IMR-90 (cell line): ENCODE measurements around the gene KCNC2. TPM values are rescaled to one million over a fixed set of nuclear protein-coding genes. Genes with fewer than 3 reads are reported as not detected.

ENCODE experiments used
- ATAC-seq: fragments of 200-7000 bp; cut with Tn5 transposase; 2 replicates; pipeline ENCODE4 v1.9.1; 2020; ENCODE audit warnings: low read depth, mild to moderate bottlenecking, moderate library complexity
- BruUV-seq: library from RNA; stranded (reverse); fragments of 400-500 nt; replicated peaks from 2 replicates; lab custom pipeline; 2021; lab: Mats Ljungman, UMichigan
- CTCF ChIA-PET: fragments of 300-600 bp; formaldehyde crosslinking; extraction: SDS; loops from one replicate; lab custom pipeline; 2021; ENCODE audit warnings: antibody characterized with exemption; lab: Yijun Ruan, JAX
- POLR2A ChIA-PET: fragments of 300-600 bp; sonication (Branson Sonifier 250); formaldehyde crosslinking; loops from one replicate; lab custom pipeline; 2022; ENCODE audit warnings: antibody characterized with exemption; ENCODE audit not compliant: unreplicated experiment; lab: Charles Lee
- DNase-seq: peaks from one replicate; pipeline ENCODE4 v3.0.0; 2013
- H2AFZ ChIP-seq: replicated peaks from 2 replicates; pipeline ENCODE3; 2013; ENCODE audit warnings: low read length, mild to moderate bottlenecking; ENCODE audit not compliant: poor library complexity
- H2AK5ac ChIP-seq: 2 replicates; pipeline ENCODE4 v1.6.1; 2013; ENCODE audit warnings: low read depth, low read length, inconsistent platforms
- H2AK9ac ChIP-seq: replicated peaks from 2 replicates; pipeline ENCODE3; 2013; ENCODE audit warnings: mild to moderate bottlenecking, low read depth, low read length, moderate library complexity; ENCODE audit not compliant: poor library complexity
- H2BK120ac ChIP-seq: 2 replicates; pipeline ENCODE4 v1.6.1; 2013; ENCODE audit warnings: low read depth, low read length, inconsistent platforms
- H2BK15ac ChIP-seq: 3 replicates; pipeline ENCODE4 v1.6.1; 2013; ENCODE audit warnings: low read depth, low read length, inconsistent platforms
- H2BK20ac ChIP-seq: 2 replicates; pipeline ENCODE4 v1.6.1; 2013; ENCODE audit warnings: low read depth, mild to moderate bottlenecking, inconsistent platforms, low read length, moderate library complexity
- H2BK5ac ChIP-seq: 2 replicates; pipeline ENCODE4 v1.6.1; 2013; ENCODE audit warnings: mild to moderate bottlenecking, low read depth, low read length, inconsistent platforms; ENCODE audit not compliant: poor library complexity, severe bottlenecking
- H3K14ac ChIP-seq: replicated peaks from 2 replicates; pipeline ENCODE4 v1.6.1; 2013; ENCODE audit warnings: low read depth, low read length, inconsistent platforms
- H3K18ac ChIP-seq: 2 replicates; pipeline ENCODE4 v1.6.1; 2013; ENCODE audit warnings: low read depth, low read length, control low read depth
- H3K23ac ChIP-seq: 2 replicates; pipeline ENCODE4 v1.6.1; 2013; ENCODE audit warnings: low read depth, low read length, inconsistent platforms
- H3K27ac ChIP-seq: 2 replicates; pipeline ENCODE4 v1.5.1; 2013; ENCODE audit warnings: mild to moderate bottlenecking, control low read depth, low read length; ENCODE audit not compliant: insufficient read depth
- H3K27me3 ChIP-seq: 2 replicates; pipeline ENCODE4 v1.6.1; 2013; ENCODE audit warnings: low read length; ENCODE audit not compliant: control insufficient read depth, insufficient read depth
- H3K36me3 ChIP-seq: 2 replicates; pipeline ENCODE4 v1.6.1; 2013; ENCODE audit warnings: low read length, mixed read lengths; ENCODE audit not compliant: control insufficient read depth, insufficient read depth
- H3K4ac ChIP-seq: 2 replicates; pipeline ENCODE4 v1.6.1; 2013; ENCODE audit warnings: low read depth, low read length, inconsistent platforms
- H3K4me1 ChIP-seq: 2 replicates; pipeline ENCODE4 v1.6.1; 2013; ENCODE audit warnings: low read length, mixed read lengths; ENCODE audit not compliant: control insufficient read depth, insufficient read depth
- H3K4me2 ChIP-seq: 2 replicates; pipeline ENCODE4 v1.6.1; 2013; ENCODE audit warnings: low read depth, mild to moderate bottlenecking, control low read depth, low read length, moderate library complexity
- H3K4me3 ChIP-seq: 2 replicates; pipeline ENCODE4 v1.5.1; 2013; ENCODE audit warnings: low read depth, mild to moderate bottlenecking, control low read depth, low read length, moderate library complexity; ENCODE audit not compliant: insufficient read depth
- H3K56ac ChIP-seq: 2 replicates; pipeline ENCODE4 v1.6.1; 2013; ENCODE audit warnings: low read length, inconsistent platforms; ENCODE audit not compliant: insufficient read depth; ENCODE audit errors: extremely low read depth
- H3K79me1 ChIP-seq, 2 experiments: 2 replicates each; pipeline ENCODE4 v1.6.1; 2013; ENCODE audit warnings: low read length in 2 of 2, inconsistent platforms in 1 of 2, low read depth in 1 of 2
- H3K9ac ChIP-seq: 2 replicates; pipeline ENCODE4 v1.6.1; 2013; ENCODE audit warnings: low read depth, low read length, control low read depth
- H3K9me1 ChIP-seq: 2 replicates; pipeline ENCODE4 v1.6.1; 2013; ENCODE audit warnings: low read length, inconsistent platforms; ENCODE audit not compliant: insufficient read depth
- H3K9me3 ChIP-seq: 2 replicates; pipeline ENCODE4 v1.6.1; 2013; ENCODE audit warnings: low read length; ENCODE audit not compliant: control insufficient read depth, insufficient read depth
- H4K20me1 ChIP-seq: 2 replicates; pipeline ENCODE4 v1.6.1; 2013; ENCODE audit warnings: low read length, inconsistent platforms; ENCODE audit not compliant: insufficient read depth
- H4K5ac ChIP-seq: 2 replicates; pipeline ENCODE4 v1.6.1; 2013; ENCODE audit warnings: mild to moderate bottlenecking, low read depth, low read length, control low read depth
- H4K8ac ChIP-seq, 2 experiments: 2 replicates each; pipeline ENCODE4 v1.6.1; 2013; ENCODE audit warnings: low read depth in 2 of 2, low read length in 2 of 2, control low read depth in 1 of 2, inconsistent platforms in 1 of 2
- H4K91ac ChIP-seq: 2 replicates; pipeline ENCODE4 v1.6.1; 2013; ENCODE audit warnings: low read depth, low read length, inconsistent platforms; ENCODE audit not compliant: insufficient read depth
- BHLHE40 ChIP-seq: fragments of 150-350 bp; IDR thresholded peaks from 2 replicates; pipeline ENCODE4 v1.6.1; 2016; ENCODE audit warnings: mild to moderate bottlenecking, low read depth, low read length
- FOS ChIP-seq: fragments of 150-350 bp; IDR thresholded peaks from 2 replicates; pipeline ENCODE4 v1.6.1; 2016; ENCODE audit warnings: low read depth, low read length
- MAZ ChIP-seq: IDR thresholded peaks from 2 replicates; pipeline ENCODE4 v1.6.1; 2012; ENCODE audit warnings: low read depth, mild to moderate bottlenecking, low read length, improper control_type of control experiment, moderate library complexity, borderline replicate concordance
- NFE2L2 ChIP-seq: fragments of 150-350 bp; IDR thresholded peaks from 2 replicates; pipeline ENCODE4 v1.6.1; 2016; ENCODE audit warnings: low read depth, mild to moderate bottlenecking, low read length
- WGBS, 2 experiments: methylation state at CpG; one replicate each; pipeline versions ENCODE4 v1.1.5 to v1.1.7; 2013; ENCODE audit warnings: missing lambda C conversion rate in 2 of 2; ENCODE audit not compliant: insufficient read length in 1 of 2; ENCODE audit errors: extremely low coverage in 2 of 2; 5-methylcytosine and 5-hydroxymethylcytosine counted together
- dilution Hi-C: fragments of 300-500 bp; cut with HindIII; formaldehyde crosslinking; loops from one replicate; pipeline ENCODE4 v1.14.3; 2018; ENCODE audit warnings: low sequenced_read_pairs; ENCODE audit not compliant: unreplicated experiment
- in situ Hi-C: fragments of 300-500 bp; cut with MboI; formaldehyde crosslinking; loops from 3 replicates; pipeline ENCODE4 v1.14.3; 2019; ENCODE audit warnings: low sequenced_read_pairs, inconsistent platforms, mixed read lengths
- intact Hi-C: fragments of 100-400 bp; cut with micrococcal nuclease; formaldehyde crosslinking; loops from 2 replicates; pipeline ENCODE4 v1.10.0; 2022
- polyA plus RNA-seq, 3 experiments: library from polyadenylated mRNA; depleted of rRNA; stranded (reverse); fragments of >200 nt; gene quantifications; 2 replicates each; pipeline ENCODE4 v1.2.3, GENCODE V29; 2012; ENCODE audit warnings: low replicate concordance in 1 of 3
- total RNA-seq: library from RNA; depleted of rRNA; stranded (reverse); fragments of >200 nt; gene quantifications from 2 replicates; pipeline ENCODE4 v1.2.3, GENCODE V29; 2012
- TF ChIP-seq, protein P1 (sequence below): fragments of 150-350 bp; IDR thresholded peaks from 2 replicates; pipeline ENCODE4 v1.6.1; 2017; ENCODE audit warnings: mild to moderate bottlenecking, antibody characterized with exemption, low read length, low read depth
- TF ChIP-seq, protein P2 (sequence below): conservative IDR thresholded peaks from 2 replicates; pipeline ENCODE4 v1.5.1; 2012; ENCODE audit warnings: mild to moderate bottlenecking, low read depth, low read length, improper control_type of control experiment

KCNC2 gene
- total and polyA plus RNA-seq, 2 of the 4 experiments (the other 2 are of a cell fraction) = not detected

DNA sequence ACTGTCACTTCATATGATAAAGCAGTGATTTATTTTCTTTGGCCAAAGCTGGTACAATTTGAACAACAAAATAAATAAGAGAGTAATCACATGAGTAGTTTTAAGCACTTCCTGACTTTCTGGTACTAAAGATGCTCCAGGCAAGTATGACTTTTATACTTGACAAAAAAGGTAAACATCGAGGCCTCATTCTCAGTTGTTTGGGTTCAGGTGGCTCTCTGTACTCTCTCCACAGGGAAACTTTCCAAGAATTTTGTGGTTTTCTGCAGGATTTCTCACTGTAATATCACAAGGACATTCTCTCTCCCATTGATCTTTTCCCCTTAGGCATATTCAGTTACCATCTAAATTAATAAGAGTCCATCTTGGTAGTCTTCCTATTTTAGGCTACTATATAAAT lies 26.6 kb upstream of the KCNC2 start:
- POLR2A ChIA-PET = no interaction called here
- Histone ChIP-seq H3K4me1 (no peaks in the 10 kb centered on the region), H2BK20ac (no peak overlapping the region), H3K4me3 (no peak overlapping the region), H3K4ac (no peak overlapping the region), H3K27ac (no peak overlapping the region), H2AK5ac (no peak overlapping the region), H3K79me1 (no peaks in the 10 kb centered on the region), H4K8ac (no peak overlapping the region), H2BK120ac (no peak overlapping the region), H3K4me2 (no peak overlapping the region), H2BK15ac (no peak overlapping the region), H4K5ac (no peak overlapping the region), H2AFZ (no peak overlapping the region), H3K27me3 (no peaks in the 10 kb centered on the region), H2AK9ac (no peak overlapping the region), H3K36me3 (no peaks in the 10 kb centered on the region), H3K9me3 (no peaks in the 10 kb centered on the region), H3K56ac (no peak overlapping the region), H4K20me1 (no peaks in the 10 kb centered on the region), H4K91ac (no peak overlapping the region), H3K9ac (no peak overlapping the region), H3K18ac (no peak overlapping the region), H3K23ac (no peak overlapping the region), H3K9me1 (no peaks in the 10 kb centered on the region), H3K14ac (no peak overlapping the region), H2BK5ac (no peak overlapping the region)
- BruUV-seq = no TSS peak
- intact Hi-C loops = no loop called here
- CTCF ChIA-PET = no interaction called here
- 14% methylated on average over 1 of the region's 1 CpG; no CpG with 5 or more reads in 1 of the 2 experiments for WGBS, 2 experiments
- DNase-seq = no peak
- no peak for TF ChIP-seq BHLHE40
- TF ChIP-seq, protein P1, sequence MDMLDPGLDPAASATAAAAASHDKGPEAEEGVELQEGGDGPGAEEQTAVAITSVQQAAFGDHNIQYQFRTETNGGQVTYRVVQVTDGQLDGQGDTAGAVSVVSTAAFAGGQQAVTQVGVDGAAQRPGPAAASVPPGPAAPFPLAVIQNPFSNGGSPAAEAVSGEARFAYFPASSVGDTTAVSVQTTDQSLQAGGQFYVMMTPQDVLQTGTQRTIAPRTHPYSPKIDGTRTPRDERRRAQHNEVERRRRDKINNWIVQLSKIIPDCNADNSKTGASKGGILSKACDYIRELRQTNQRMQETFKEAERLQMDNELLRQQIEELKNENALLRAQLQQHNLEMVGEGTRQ = no peak
- no peak for TF ChIP-seq NFE2L2
- TF ChIP-seq MAZ = no peak
- no peak for TF ChIP-seq FOS
- TF ChIP-seq, protein P2, sequence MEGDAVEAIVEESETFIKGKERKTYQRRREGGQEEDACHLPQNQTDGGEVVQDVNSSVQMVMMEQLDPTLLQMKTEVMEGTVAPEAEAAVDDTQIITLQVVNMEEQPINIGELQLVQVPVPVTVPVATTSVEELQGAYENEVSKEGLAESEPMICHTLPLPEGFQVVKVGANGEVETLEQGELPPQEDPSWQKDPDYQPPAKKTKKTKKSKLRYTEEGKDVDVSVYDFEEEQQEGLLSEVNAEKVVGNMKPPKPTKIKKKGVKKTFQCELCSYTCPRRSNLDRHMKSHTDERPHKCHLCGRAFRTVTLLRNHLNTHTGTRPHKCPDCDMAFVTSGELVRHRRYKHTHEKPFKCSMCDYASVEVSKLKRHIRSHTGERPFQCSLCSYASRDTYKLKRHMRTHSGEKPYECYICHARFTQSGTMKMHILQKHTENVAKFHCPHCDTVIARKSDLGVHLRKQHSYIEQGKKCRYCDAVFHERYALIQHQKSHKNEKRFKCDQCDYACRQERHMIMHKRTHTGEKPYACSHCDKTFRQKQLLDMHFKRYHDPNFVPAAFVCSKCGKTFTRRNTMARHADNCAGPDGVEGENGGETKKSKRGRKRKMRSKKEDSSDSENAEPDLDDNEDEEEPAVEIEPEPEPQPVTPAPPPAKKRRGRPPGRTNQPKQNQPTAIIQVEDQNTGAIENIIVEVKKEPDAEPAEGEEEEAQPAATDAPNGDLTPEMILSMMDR = no peak
- ATAC-seq = no peak
- dilution Hi-C loops = no loop called here
- in situ Hi-C loops = no loop called here
